ENCODE data around the gene NKD1.

NKD1 gene

DNA sequence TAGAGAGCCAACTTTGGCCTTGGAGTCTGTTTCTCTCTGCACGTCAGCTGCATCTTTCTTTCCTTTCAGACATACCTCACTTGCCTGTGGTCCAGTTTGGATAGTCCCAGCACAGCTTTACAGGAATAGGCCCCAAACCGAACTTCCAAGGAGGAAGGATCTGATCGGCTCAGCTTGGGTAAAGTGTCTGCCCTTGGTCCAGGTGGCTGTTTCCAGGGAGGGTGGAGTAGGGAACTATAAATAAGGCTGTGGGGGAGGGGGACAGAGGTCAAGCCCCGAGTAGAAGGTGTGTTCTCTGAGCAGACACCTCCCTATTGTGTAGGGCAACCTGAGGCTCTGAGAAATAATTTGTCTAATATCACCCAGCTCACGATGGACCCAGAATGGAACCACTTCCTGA is 29.2 kb upstream of the NKD1 start:
- in situ Hi-C loops (cut with MboI; ENCODE audit: low sequenced_read_pairs): no loop called here

DNA sequence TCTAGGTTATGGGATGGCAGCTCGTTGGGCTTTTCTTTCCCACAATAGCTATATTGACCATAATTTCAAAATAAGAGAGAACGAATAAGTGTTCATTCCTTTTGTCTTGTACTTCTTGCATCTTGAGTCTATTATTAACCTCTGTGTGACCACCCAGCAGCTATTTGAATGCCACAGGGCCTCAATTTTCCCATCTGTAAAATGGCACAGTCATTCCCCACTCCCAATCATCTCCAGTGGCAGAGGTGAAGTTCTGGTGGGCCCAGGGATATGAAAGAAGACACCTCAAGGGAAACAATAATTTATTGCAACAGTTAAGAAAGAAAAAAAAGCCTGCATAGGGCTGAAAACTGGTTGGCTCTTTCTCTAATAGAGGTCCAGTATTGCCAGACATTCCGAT is 28.6 kb upstream of the NKD1 start:
- in situ Hi-C loops (cut with MboI; ENCODE audit: low sequenced_read_pairs): no loop called here

GRCh38 chr16:50520451-50521245 is 27.5 kb upstream of the NKD1 start:
- in situ Hi-C loops (cut with MboI; ENCODE audit: low sequenced_read_pairs): no loop called here

- in situ Hi-C loops (cut with MboI; ENCODE audit: low sequenced_read_pairs): no loop called here
Observed at GRCh38 chr16:50521246-50521900, 26.8 kb upstream of the NKD1 start.

DNA sequence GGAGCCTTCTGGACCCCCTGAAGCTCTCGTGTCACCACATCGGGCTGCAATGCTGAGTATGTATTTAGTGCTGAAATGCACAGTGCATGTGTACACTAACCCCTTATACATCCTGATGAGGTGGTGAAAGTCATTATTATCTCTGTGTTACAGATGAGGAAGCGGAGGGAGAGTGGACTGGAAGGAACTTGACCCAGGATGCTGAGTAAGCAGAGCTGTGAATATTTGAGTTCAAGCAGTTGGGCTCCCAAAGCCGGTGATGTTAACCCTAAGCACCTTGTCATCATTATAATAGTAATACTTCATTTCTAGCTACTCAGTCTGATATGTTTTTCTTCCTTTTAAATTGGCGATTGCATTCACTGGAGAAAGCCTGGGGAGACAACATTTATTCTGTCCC is 25.9 kb upstream of the NKD1 start:
- in situ Hi-C loops (cut with MboI; ENCODE audit: low sequenced_read_pairs): no loop called here

- in situ Hi-C loops (cut with MboI; ENCODE audit: low sequenced_read_pairs): no loop called here
Observed at GRCh38 chr16:50523710-50524109, 24.5 kb upstream of the NKD1 start.

- in situ Hi-C loops (cut with MboI; ENCODE audit: low sequenced_read_pairs): no loop called here
Observed at GRCh38 chr16:50525262-50525661, 22.9 kb upstream of the NKD1 start.

GRCh38 chr16:50525716-50526115 is 22.5 kb upstream of the NKD1 start:
- in situ Hi-C loops (cut with MboI; ENCODE audit: low sequenced_read_pairs): no loop called here

GRCh38 chr16:50526249-50526648 is 21.9 kb upstream of the NKD1 start:
- in situ Hi-C loops (cut with MboI; ENCODE audit: low sequenced_read_pairs): no loop called here

GRCh38 chr16:50526796-50527195 is 21.4 kb upstream of the NKD1 start:
- in situ Hi-C loops (cut with MboI; ENCODE audit: low sequenced_read_pairs): no loop called here

DNA sequence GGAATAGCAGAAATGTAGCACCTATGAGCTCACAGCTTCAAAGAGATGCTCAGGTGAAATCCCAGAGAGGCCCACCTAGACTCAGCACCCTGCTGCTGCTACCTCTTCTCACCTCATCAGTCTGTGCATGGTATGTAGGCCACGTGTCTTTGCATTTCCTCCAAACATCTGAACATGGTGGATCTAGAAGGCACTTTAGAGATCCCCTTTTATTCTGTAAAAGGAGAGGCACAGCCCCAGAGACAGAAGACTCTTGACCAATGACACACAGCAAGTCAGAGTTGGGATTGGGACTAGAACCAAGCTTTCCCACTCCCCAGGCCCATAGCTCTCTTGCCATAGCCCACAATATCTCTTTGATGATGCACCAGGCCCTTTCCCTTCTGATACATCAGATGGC is 19.4 kb upstream of the NKD1 start:
- in situ Hi-C loops (cut with MboI; ENCODE audit: low sequenced_read_pairs): no loop called here

- in situ Hi-C loops (cut with MboI; ENCODE audit: low sequenced_read_pairs): no loop called here
Observed at GRCh38 chr16:50529334-50529733, 18.9 kb upstream of the NKD1 start.

DNA sequence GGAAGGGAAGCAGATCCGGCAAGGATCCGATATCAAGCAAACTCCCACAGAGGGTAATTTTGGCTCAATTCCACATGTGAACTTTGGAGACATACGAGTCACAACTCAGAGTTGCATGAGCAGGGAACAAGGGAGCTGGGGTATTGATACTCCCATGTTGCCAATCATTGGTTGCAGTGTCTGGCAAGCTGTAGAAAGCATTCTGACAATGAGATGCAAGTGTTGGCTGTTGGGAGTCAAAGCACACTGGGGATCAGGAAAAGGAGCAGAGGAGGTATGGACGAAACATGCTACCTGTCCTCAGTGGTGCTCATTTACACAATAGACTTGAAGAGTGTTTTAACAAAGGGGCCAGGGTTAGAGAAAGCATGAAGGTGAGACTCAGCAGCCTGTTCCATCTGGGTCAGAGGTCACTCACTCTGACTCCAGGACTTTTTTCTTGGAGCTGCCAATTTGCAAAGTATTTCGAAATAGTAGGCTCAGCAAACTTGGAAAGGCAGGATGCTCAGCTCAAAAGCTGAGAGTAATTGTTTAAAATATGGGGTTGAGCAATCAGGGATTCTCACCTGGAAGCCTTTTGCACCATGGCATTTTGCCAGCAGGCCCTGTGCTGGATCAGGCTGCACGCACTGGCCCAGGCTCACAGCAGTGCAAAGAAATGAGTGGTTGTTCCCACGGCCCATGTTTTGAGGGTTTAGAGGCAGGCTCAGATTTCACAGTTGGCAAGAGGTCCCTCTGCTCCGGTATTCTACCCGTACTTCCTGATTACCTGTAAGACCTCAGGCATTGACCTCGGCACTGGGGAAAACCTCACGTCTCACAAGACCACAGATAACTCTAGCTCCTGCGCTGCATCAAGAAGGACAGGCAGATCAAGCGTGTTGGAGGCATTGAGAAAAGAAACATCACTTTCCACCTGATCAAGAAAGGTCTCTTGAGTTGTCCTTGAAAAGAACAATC is 17.6 kb upstream of the NKD1 start:
- in situ Hi-C loops (cut with MboI; ENCODE audit: low sequenced_read_pairs): loop anchor here (10.0 kb wide), 1 partner anchor 56 kb away; no protein-coding TSS in a partner anchor

DNA sequence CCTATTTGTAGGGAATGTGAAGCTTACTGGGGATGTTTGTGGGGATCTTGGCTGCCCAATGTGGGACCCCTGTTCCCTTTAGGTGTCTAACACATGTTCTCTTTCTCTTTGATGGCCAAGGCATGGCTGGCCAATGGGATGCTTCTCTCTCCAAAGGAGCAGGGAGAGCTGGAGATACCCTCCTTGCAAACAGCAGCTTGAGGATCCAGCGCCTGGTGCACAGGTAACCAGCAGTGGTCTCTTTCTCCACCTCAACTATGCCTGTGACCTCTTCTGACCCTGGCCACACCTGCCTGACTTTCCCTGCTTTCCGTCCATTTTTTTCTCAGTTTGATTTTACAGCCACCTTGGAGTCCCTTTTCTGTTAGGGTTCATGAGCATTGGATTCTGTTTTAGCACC is 16.8 kb upstream of the NKD1 start:
- in situ Hi-C loops (cut with MboI; ENCODE audit: low sequenced_read_pairs): loop anchor here (10.0 kb wide), 1 partner anchor 57 kb away; no protein-coding TSS in a partner anchor

GRCh38 chr16:50531901-50532300 is 16.3 kb upstream of the NKD1 start:
- in situ Hi-C loops (cut with MboI; ENCODE audit: low sequenced_read_pairs): loop anchor here (10.0 kb wide), 1 partner anchor 57 kb away; no protein-coding TSS in a partner anchor

- in situ Hi-C loops (cut with MboI; ENCODE audit: low sequenced_read_pairs): loop anchor here (10.0 kb wide), 1 partner anchor 58 kb away; no protein-coding TSS in a partner anchor
Observed at GRCh38 chr16:50532576-50532975, 15.6 kb upstream of the NKD1 start.

DNA sequence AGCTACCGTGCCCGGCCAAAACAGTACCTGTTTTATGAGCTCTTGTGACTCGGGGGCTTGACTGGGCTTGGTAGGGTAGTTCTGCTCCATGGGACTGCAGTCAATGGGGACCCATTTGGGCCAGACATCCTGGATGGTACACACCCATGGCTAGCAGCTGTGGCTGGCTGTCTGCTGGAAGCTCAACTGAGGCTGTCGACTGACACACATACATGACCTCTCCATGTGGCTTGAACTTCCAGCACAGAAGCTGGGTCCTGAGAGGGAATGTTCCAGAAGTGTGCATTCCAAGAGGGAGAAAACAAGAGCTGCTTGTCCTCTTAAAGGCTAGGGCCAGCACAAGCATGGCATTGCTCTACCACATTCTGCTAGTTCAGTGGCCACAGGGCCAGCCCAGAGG is 14.9 kb upstream of the NKD1 start:
- in situ Hi-C loops (cut with MboI; ENCODE audit: low sequenced_read_pairs): loop anchor here (10.0 kb wide), 1 partner anchor 59 kb away; no protein-coding TSS in a partner anchor

DNA sequence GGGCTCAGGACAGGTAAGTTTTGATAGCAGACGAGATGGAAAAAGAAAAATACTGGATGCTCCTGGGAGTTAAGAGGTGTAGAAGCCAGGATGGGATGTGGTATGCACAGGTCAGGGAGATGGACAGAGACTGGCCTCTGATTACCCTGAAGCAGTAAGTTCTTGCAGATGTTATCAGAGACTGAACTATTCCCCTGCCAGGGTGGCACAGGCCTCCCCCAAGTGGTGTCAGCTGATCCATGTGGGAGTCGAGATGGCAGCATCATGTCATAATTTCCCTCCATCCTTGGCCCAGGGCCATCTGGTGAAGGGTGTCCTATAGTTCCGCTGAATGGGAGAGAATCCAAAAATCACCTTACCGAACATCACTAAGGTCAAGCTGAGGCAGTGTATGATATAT is 14.1 kb upstream of the NKD1 start:
- in situ Hi-C loops (cut with MboI; ENCODE audit: low sequenced_read_pairs): loop anchor here (10.0 kb wide), 1 partner anchor 59 kb away; no protein-coding TSS in a partner anchor

- in situ Hi-C loops (cut with MboI; ENCODE audit: low sequenced_read_pairs): loop anchor here (10.0 kb wide), 1 partner anchor 60 kb away; no protein-coding TSS in a partner anchor
Observed at GRCh38 chr16:50534556-50534955, 13.6 kb upstream of the NKD1 start.

GRCh38 chr16:50534958-50535357 is 13.2 kb upstream of the NKD1 start:
- in situ Hi-C loops (cut with MboI; ENCODE audit: low sequenced_read_pairs): loop anchor here (10.0 kb wide), 1 partner anchor 60 kb away; no protein-coding TSS in a partner anchor
